ENCODE data around the gene GPER1. TPM values are rescaled to one million over a fixed set of nuclear protein-coding genes. Genes with fewer than 3 reads are reported as not detected.

GPER1 gene
- total RNA-seq, 2 experiments from 2014 or later = 34.9 to 75.9 TPM

DNA sequence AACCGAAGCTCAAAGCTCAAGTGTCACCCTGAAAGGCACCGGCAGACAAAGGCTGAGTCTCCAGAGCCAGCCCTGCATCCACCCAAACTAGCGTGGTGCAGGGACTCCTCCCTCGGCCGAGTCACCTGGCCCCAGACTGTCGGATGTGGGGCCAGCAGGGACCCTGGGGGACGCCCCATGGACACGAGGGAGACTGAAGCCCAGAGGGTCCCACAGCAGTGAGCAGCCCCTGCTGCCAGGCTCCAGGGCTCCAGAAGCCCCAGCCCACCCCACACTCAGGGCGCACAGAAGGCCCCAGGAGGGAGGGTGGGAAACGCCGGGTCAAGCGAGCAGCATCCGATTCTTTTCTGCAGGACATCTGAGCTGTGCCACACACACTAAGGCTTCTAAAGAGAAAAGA lies 23.3 kb upstream of the GPER1 start:
- H3K4me3 ChIP-seq (ENCODE audit: low read depth, low read length, poor library complexity, severe bottlenecking) = no peak overlapping the region
- no peak for DNase-seq (ENCODE audit: low spot score)
- no peaks in the 10 kb centered on the region for H3K79me2 ChIP-seq (ENCODE audit: insufficient read depth, low read depth, low read length)
- no peaks in the 10 kb centered on the region for H3K9me2 ChIP-seq (ENCODE audit: insufficient read depth, low read length)
- BruUV-seq (replicated peaks) = no TSS peak
- H3K36me3 ChIP-seq (ENCODE audit: insufficient read depth, low read length) = no peaks in the 10 kb centered on the region
- H3K9me3 ChIP-seq (ENCODE audit: low read length) = no peaks in the 10 kb centered on the region
- no peak overlapping the region for H3K27ac ChIP-seq (ENCODE audit: low read depth, low read length, poor library complexity, severe bottlenecking)
- ChIA-PET POLR2A (interaction anchor here (0.8 kb wide), 1 partner anchor 21 kb away, joined by 3 read pairs; no protein-coding TSS in a partner anchor), CTCF (ENCODE audit: unreplicated experiment) (interaction anchor here (0.8 to 2.2 kb wide), 4 partner anchors 22 to 72 kb away, joined by 3 to 8 read pairs (median 5); no protein-coding TSS in a partner anchor)
- H3K4me1 ChIP-seq (ENCODE audit: insufficient read depth, low read length, poor library complexity, severe bottlenecking) = peaks cover 57% of the 10 kb centered on the region
- H4K20me1 ChIP-seq (ENCODE audit: insufficient read depth, low read length) = no peaks in the 10 kb centered on the region
- TF ChIP-seq, protein P1, sequence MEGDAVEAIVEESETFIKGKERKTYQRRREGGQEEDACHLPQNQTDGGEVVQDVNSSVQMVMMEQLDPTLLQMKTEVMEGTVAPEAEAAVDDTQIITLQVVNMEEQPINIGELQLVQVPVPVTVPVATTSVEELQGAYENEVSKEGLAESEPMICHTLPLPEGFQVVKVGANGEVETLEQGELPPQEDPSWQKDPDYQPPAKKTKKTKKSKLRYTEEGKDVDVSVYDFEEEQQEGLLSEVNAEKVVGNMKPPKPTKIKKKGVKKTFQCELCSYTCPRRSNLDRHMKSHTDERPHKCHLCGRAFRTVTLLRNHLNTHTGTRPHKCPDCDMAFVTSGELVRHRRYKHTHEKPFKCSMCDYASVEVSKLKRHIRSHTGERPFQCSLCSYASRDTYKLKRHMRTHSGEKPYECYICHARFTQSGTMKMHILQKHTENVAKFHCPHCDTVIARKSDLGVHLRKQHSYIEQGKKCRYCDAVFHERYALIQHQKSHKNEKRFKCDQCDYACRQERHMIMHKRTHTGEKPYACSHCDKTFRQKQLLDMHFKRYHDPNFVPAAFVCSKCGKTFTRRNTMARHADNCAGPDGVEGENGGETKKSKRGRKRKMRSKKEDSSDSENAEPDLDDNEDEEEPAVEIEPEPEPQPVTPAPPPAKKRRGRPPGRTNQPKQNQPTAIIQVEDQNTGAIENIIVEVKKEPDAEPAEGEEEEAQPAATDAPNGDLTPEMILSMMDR (conservative IDR thresholded peaks at IDR 0.05; ENCODE audit: low read length) = no peak
- TF ChIP-seq EZH2phosphoT487 (IDR thresholded peaks at IDR 0.05; ENCODE audit: borderline replicate concordance, low read depth, low read length) = no peak
- intact Hi-C loops (cut with micrococcal nuclease; ENCODE audit: unreplicated experiment) = loop anchor here (2.0 kb wide), 3 partner anchors 44 to 156 kb away; no protein-coding TSS in a partner anchor
- no peak overlapping the region for H2AFZ ChIP-seq (ENCODE audit: low read length)
- H3K4me2 ChIP-seq (ENCODE audit: low read length) = no peak overlapping the region

DNA sequence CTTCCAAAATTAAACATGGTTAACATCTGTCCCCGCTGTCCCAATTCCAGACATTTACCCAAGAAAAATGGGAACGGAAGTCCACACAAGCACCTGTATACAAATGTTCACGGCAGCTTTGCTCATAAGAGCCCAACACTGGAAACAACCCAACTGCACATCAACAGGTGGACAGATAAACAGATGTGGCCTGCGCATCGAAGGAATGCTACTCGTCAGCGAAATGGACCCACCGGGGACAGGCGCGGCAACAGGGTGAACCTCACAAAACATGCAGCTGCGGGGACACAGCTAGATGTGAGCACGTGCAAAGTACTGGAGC lies 22.7 kb upstream of the GPER1 start:
- H3K4me2 ChIP-seq (ENCODE audit: low read length) = peak overlapping the region; percentile 53
- H4K20me1 ChIP-seq (ENCODE audit: insufficient read depth, low read length) = no peaks in the 10 kb centered on the region
- no peaks in the 10 kb centered on the region for H3K79me2 ChIP-seq (ENCODE audit: insufficient read depth, low read depth, low read length)
- H3K4me1 ChIP-seq (ENCODE audit: insufficient read depth, low read length, poor library complexity, severe bottlenecking) = peaks cover 52% of the 10 kb centered on the region
- TF ChIP-seq, protein P1 (conservative IDR thresholded peaks at IDR 0.05; ENCODE audit: low read length) = no peak
- no peak for TF ChIP-seq EZH2phosphoT487 (IDR thresholded peaks at IDR 0.05; ENCODE audit: borderline replicate concordance, low read depth, low read length)
- H3K4me3 ChIP-seq (ENCODE audit: low read depth, low read length, poor library complexity, severe bottlenecking) = peak overlapping the region; percentile 38
- no peak overlapping the region for H2AFZ ChIP-seq (ENCODE audit: low read length)
- H3K36me3 ChIP-seq (ENCODE audit: insufficient read depth, low read length) = no peaks in the 10 kb centered on the region
- intact Hi-C loops (cut with micrococcal nuclease; ENCODE audit: unreplicated experiment) = loop anchor here (1.0 to 2.0 kb wide), 5 partner anchors 41 to 156 kb away; no protein-coding TSS in a partner anchor
- no TSS peak for BruUV-seq (replicated peaks)
- ChIA-PET POLR2A (interaction anchor here (0.6 to 1.3 kb wide), 3 partner anchors 22 to 83 kb away, joined by 3 to 5 read pairs (median 4); no protein-coding TSS in a partner anchor), CTCF (ENCODE audit: unreplicated experiment) (interaction anchor here (0.6 to 2.2 kb wide), 5 partner anchors 42 to 1853 kb away, joined by 3 to 8 read pairs (median 4); no protein-coding TSS in a partner anchor)
- H3K27ac ChIP-seq (ENCODE audit: low read depth, low read length, poor library complexity, severe bottlenecking) = no peak overlapping the region
- no peaks in the 10 kb centered on the region for H3K9me2 ChIP-seq (ENCODE audit: insufficient read depth, low read length)
- no peak for DNase-seq (ENCODE audit: low spot score)
- no peaks in the 10 kb centered on the region for H3K9me3 ChIP-seq (ENCODE audit: low read length)

DNA sequence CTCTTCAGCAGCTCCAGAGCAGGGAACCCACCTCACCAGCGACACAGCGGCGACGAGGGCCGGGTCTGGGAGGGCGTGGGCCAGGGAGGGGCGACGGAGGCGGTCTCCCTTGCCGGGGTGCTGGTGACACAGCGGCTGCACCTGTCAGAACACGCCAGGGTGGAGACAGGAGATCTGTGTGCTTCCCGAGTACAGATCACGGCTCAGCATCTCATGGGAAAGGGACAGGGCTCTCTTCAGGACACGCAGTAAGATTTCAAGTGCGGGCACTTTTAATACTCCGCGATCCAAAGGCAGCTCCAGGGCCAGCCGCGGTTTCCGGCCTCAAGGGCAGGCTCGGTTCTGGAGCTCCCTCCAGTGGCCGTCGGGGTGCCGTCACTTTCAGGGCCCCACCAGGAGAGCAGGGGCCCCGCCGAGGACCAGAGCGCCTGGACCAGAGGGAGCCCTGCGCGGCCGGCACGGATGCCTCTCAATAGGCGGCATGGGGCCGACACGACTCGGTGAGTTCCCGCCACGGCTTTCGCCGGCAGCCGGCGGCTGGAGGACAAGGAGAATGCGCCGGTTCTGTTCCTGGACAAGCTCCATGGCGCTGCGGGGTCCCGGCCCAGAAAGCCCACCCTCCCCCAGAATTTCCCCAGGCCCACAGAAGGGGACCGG lies 22.2 kb upstream of the GPER1 start:
- Histone ChIP-seq H2AFZ (ENCODE audit: low read length) (no peak overlapping the region), H3K4me3 (ENCODE audit: low read depth, low read length, poor library complexity, severe bottlenecking) (peak overlapping the region; percentile 38), H3K36me3 (ENCODE audit: insufficient read depth, low read length) (no peaks in the 10 kb centered on the region), H3K4me1 (ENCODE audit: insufficient read depth, low read length, poor library complexity, severe bottlenecking) (peaks cover 51% of the 10 kb centered on the region), H3K9me3 (ENCODE audit: low read length) (no peaks in the 10 kb centered on the region), H3K79me2 (ENCODE audit: insufficient read depth, low read depth, low read length) (no peaks in the 10 kb centered on the region), H3K4me2 (ENCODE audit: low read length) (peak overlapping the region; percentile 53), H4K20me1 (ENCODE audit: insufficient read depth, low read length) (no peaks in the 10 kb centered on the region), H3K27ac (ENCODE audit: low read depth, low read length, poor library complexity, severe bottlenecking) (no peak overlapping the region), H3K9me2 (ENCODE audit: insufficient read depth, low read length) (no peaks in the 10 kb centered on the region)
- POLR2A ChIA-PET = interaction anchor here (0.6 to 1.3 kb wide), 3 partner anchors 22 to 84 kb away, joined by 3 to 5 read pairs (median 4); no protein-coding TSS in a partner anchor
- intact Hi-C loops (cut with micrococcal nuclease; ENCODE audit: unreplicated experiment) = loop anchor here (1.0 to 2.0 kb wide), 5 partner anchors 41 to 157 kb away; no protein-coding TSS in a partner anchor
- BruUV-seq (replicated peaks) = no TSS peak
- TF ChIP-seq, protein P1 (conservative IDR thresholded peaks at IDR 0.05; ENCODE audit: low read length) = peak; percentile 88
- no peak for TF ChIP-seq EZH2phosphoT487 (IDR thresholded peaks at IDR 0.05; ENCODE audit: borderline replicate concordance, low read depth, low read length)
- CTCF ChIA-PET (ENCODE audit: unreplicated experiment) = interaction anchor here (0.6 to 2.2 kb wide), 5 partner anchors 42 to 1853 kb away, joined by 3 to 8 read pairs (median 4); no protein-coding TSS in a partner anchor
- peak; percentile 80 for DNase-seq (ENCODE audit: low spot score)

Measured in OCI-LY7 (cell line).